Fibroblast of pulmonary artery (primary cell): Measurements from ENCODE around the gene PDE7B.

ENCODE experiments used
- DNase-seq: peaks from one replicate; pipeline ENCODE4 v3.0.0-alpha.2; 2010; ENCODE audit warnings: low read depth
- H3K4me3 ChIP-seq: replicated peaks from 2 replicates; pipeline ENCODE4 v1.5.1; 2011; ENCODE audit warnings: low read depth, mild to moderate bottlenecking, control low read depth, low read length, moderate library complexity
- CTCF ChIP-seq: IDR thresholded peaks from 2 replicates; pipeline ENCODE4 v1.5.1; 2011; ENCODE audit warnings: mild to moderate bottlenecking, control low read depth, low read length, inconsistent platforms; ENCODE audit errors: missing control alignments

The PDE7B gene

DNA sequence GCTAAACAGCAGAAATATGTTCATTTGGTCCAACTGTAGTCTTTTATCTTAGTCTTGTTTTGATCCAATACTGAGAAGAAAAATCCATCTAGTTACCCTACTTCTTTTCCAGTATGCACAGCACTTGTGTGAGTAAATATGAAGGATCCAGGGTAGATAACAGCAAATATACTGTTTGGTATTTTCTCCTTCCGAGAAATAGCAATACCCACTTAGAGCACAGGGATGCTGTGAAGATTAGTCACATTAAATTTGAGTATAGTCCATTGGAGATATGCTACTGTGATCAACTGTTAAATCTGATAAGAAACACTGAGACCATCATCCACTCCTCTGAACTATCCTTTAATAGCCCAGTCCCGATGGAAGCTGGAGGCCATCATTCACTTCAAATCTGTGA, 145.2 kb downstream of the PDE7B start:
- H3K4me3 ChIP-seq = no peak overlapping the region
- no peak for DNase-seq
- no peak for TF ChIP-seq CTCF

DNA sequence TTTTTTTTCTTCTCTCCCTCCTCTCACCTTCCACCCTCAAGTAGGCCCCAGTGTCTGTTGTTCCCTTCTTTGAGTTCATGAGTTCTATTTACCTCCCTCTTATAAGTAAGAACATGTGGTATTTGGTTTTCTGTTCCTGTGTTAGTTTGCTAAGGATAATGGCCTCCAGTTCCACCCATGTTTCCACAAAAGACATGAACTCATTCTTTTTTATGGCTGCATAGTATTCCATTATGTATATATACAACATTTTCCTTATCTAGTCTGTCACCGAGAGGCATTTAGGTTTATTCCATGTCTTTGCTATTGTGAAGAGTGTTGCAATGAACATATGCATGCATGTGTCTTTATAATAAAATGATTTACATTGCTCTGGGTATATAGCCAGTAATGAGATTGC, 147.9 kb downstream of the PDE7B start:
- DNase-seq = no peak
- TF ChIP-seq CTCF = no peak
- H3K4me3 ChIP-seq = no peak overlapping the region

DNA sequence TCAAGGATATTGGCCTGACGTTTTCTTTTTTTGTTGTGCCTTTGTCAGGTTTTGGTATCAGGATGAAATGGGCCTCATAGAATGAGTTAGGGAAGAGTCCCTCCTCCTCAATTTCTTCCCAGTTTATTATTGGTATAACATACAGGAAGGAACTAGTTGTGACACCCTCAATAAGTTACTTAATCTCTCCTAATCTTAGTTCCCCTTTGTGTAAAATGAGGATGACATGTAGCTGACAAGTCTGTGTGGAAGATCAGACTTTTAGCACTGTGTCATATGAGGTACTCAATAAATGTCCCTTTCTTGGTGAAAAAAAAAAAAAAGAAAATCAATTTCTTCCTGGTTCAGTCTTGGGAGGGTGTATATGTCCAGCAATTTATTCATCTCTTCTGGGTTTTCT, 155.8 kb downstream of the PDE7B start:
- TF ChIP-seq CTCF = no peak
- no peak for DNase-seq
- no peak overlapping the region for H3K4me3 ChIP-seq

GRCh38 chr6:136011475-136011874, 160.0 kb downstream of the PDE7B start:
- peak overlapping the region; percentile 27 for H3K4me3 ChIP-seq
- peak; percentile 52 for DNase-seq
- TF ChIP-seq CTCF = no peak

DNA sequence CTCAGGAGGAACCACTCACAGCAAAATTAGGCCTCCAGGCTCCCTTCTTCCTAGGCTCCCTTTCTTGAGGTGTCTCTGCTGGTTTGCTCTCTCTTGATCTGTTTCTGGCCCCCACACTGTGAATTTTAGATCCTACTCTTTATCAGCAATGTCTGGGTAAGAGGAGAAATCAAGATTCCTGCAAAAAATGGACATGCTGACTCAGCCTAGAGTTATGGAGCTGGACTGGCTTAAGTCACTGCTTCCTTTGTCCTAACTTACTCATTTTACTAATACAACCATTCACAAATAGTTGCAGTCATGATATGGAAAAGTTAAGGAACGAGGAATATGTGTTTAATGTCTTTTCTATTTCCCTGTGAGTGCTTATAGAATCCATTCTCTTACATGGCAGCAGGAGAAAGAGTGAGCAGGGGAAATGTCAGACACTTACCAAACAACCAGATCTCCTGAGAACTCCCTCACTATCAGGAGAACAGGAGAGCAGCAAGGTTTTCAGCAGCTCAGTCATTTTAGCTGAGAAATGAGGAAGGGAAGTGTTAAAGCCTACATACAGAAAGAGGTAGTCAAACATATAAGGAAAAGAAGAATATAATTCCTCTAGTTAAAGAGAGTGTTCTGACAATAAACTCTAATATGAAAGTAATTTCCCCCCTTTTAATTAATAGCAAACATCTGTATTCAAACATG, 160.8 kb downstream of the PDE7B start:
- TF ChIP-seq CTCF = no peak
- peak; percentile 88 for DNase-seq
- H3K4me3 ChIP-seq = peak overlapping the region; percentile 27

DNA sequence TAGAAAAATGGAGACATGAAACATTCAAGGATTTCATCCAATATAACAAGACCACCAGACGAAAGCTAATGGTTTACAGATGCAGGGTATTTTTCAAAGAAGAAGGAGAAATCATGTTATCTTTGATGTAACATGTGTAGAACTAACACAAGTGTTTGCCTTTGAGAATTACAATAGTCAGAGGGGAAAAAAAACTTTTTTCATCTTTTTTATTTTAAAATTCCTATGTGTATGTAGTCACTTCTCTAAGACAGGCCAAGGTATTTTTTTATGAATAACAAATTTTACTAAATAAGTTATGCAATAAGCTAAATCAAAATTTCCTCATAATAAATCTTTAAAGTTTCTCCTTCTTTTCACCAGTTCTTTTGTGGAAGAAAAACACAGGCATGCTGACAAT, 161.4 kb downstream of the PDE7B start:
- no peak for TF ChIP-seq CTCF
- DNase-seq = peak; percentile 30
- no peak overlapping the region for H3K4me3 ChIP-seq
